Activated naive CD4-positive, alpha-beta T cell treated with anti-CD3 and anti-CD28 coated beads for 36 hours (primary cell): ENCODE measurements around the gene PTCHD4. TPM values are rescaled to one million over a fixed set of nuclear protein-coding genes. Genes with fewer than 3 reads are reported as not detected.
"Not testable (repeated sequence)": the region's sequence is repeated elsewhere in the genome, so short reads cannot be mapped to it uniquely, and the experiment has no call there.

Experiments
- CTCF ChIA-PET: fragments of 350-600 bp; sonication (Branson Sonifier 250); formaldehyde crosslinking; loops from one replicate; lab custom pipeline; 2021; ENCODE audit warnings: antibody characterized with exemption; lab: Charles Lee
- DNase-seq: peaks from one replicate; pipeline ENCODE4 v3.0.0-alpha.2; 2020
- H3K27ac Mint-ChIP-seq: one replicate; pipeline ENCODE4 v1.8.0; 2021; ENCODE audit warnings: mild to moderate bottlenecking, mixed read lengths
- H3K27me3 Mint-ChIP-seq: one replicate; pipeline ENCODE4 v1.8.0; 2021; ENCODE audit warnings: low read depth, mixed read lengths
- H3K36me3 Mint-ChIP-seq: one replicate; pipeline ENCODE4 v1.8.0; 2021; ENCODE audit warnings: low read depth, mixed read lengths
- H3K4me1 Mint-ChIP-seq: one replicate; pipeline ENCODE4 v1.8.0; 2021; ENCODE audit warnings: low read depth, mixed read lengths
- H3K4me3 Mint-ChIP-seq: one replicate; pipeline ENCODE4 v1.8.0; 2021; ENCODE audit warnings: mild to moderate bottlenecking, moderate library complexity, mixed read lengths
- H3K9me3 Mint-ChIP-seq: one replicate; pipeline ENCODE4 v1.8.0; 2021; ENCODE audit warnings: mixed read lengths
- intact Hi-C: fragments of 100-400 bp; cut with micrococcal nuclease; formaldehyde crosslinking; loops from one replicate; pipeline ENCODE4 v1.15.1; 2023
- total RNA-seq, 2 experiments: library from RNA; stranded (reverse); gene quantifications; one replicate each; pipeline ENCODE4 v1.2.3, GENCODE V29; 2021

The PTCHD4 gene
- total RNA-seq, 2 experiments from 2014 or later = not detected

DNA sequence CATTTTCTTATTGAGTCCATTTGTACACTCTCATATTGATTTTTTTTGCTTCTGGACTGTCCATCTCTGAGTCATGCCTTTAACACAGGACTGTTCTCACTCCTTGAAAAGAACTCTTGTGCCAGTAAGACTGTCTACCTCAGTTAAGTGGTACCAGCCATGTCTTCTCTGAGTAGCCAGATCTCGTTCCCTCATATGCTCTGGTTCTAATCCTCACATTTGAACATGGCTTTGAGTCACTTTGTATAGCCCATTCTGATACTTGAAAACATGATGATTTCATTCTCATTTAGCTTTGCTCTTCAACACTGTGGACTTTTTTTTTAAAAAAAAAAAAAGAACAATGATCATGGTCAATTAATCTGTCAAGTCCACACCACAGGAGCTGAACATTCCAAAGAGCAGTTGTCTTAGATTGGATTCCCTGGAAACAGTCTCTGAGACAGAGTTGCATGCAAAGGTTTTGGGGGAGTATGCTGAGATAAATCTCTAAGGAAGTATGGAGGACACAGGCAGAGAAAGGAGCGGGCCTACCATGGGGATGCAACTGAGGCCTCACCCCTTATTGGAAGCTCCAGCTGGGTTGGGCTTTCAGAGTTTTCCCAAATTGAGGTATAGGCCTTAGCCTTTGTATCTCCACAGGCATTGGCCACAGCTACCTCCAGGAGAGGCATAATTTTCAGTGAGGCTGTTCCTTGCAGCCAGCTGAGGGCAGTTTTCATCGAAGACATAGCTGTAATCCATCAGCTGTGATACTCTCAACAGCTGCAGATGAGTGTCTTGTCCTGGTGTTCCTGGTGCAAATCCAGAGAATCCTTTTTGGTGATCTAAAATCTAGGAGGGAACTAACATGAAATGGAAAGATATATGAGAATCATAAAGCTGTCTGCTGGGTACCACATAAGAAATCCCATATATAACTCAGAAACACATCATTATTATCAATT lies 6.0 kb upstream of the PTCHD4 start:
- no peaks in the 10 kb centered on the region for H3K27me3 Mint-ChIP-seq
- intact Hi-C loops = no loop called here
- no peak overlapping the region for H3K27ac Mint-ChIP-seq
- H3K4me3 Mint-ChIP-seq = no peak overlapping the region
- DNase-seq = no peak
- H3K4me1 Mint-ChIP-seq = no peaks in the 10 kb centered on the region
- no peaks in the 10 kb centered on the region for H3K9me3 Mint-ChIP-seq
- CTCF ChIA-PET = interaction anchor here (0.6 kb wide), 1 partner anchor 1672 kb away, joined by 3 read pairs; no protein-coding TSS in a partner anchor
- H3K36me3 Mint-ChIP-seq = no peaks in the 10 kb centered on the region

DNA sequence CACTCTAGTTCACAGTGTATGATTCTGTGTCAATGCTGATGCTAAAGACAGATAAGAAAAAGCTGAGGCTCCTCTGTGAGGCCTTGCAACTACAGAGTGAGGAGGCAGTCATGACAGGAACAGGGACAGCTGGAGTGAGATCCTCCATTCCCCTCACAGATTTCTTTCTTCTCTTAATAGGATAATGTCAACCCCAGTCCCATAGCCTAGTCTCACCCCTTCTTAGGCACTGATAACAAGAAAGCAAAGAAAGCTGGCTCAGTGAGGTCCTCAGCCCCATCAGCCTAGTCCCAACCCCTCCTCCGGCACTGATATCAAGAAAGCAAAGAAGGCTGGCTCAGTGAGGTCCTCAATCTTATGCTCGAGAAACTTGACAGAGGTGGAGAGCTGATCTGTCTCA lies 2.1 kb upstream of the PTCHD4 start:
- Mint-ChIP-seq H3K9me3 (no peaks in the 10 kb centered on the region), H3K27ac (no peak overlapping the region), H3K4me3 (no peak overlapping the region), H3K36me3 (no peaks in the 10 kb centered on the region), H3K27me3 (no peaks in the 10 kb centered on the region), H3K4me1 (no peaks in the 10 kb centered on the region)
- no peak for DNase-seq
- CTCF ChIA-PET = interaction anchor here (0.8 kb wide), 1 partner anchor 166 kb away, joined by 3 read pairs; no protein-coding TSS in a partner anchor
- intact Hi-C loops = no loop called here

- Mint-ChIP-seq H3K27ac (no peak overlapping the region), H3K9me3 (peaks cover 3% of the 10 kb centered on the region), H3K4me3 (no peak overlapping the region), H3K36me3 (no peaks in the 10 kb centered on the region), H3K27me3 (no peaks in the 10 kb centered on the region), H3K4me1 (no peaks in the 10 kb centered on the region)
- no peak for DNase-seq
- CTCF ChIA-PET = no interaction called here
- intact Hi-C loops = no loop called here
These were observed 578 bp upstream of the PTCHD4 start for GRCh38 chr6:48111575-48111974.

- no peaks in the 10 kb centered on the region for H3K4me1 Mint-ChIP-seq
- peaks cover 3% of the 10 kb centered on the region for H3K9me3 Mint-ChIP-seq
- no peaks in the 10 kb centered on the region for H3K36me3 Mint-ChIP-seq
- H3K27ac Mint-ChIP-seq = no peak overlapping the region
- no peaks in the 10 kb centered on the region for H3K27me3 Mint-ChIP-seq
- intact Hi-C loops = no loop called here
- no peak for DNase-seq
- CTCF ChIA-PET = no interaction called here
- no peak overlapping the region for H3K4me3 Mint-ChIP-seq
These were observed 408 bp downstream of the PTCHD4 start for GRCh38 chr6:48110436-48111142.

- Mint-ChIP-seq H3K4me3 (no peak overlapping the region), H3K27ac (no peak overlapping the region), H3K27me3 (no peaks in the 10 kb centered on the region), H3K4me1 (no peaks in the 10 kb centered on the region), H3K36me3 (no peaks in the 10 kb centered on the region), H3K9me3 (peaks cover 7% of the 10 kb centered on the region)
- DNase-seq = no peak
- CTCF ChIA-PET = no interaction called here
- intact Hi-C loops = no loop called here
These were observed 1.1 kb downstream of the PTCHD4 start for GRCh38 chr6:48109944-48110343.

- CTCF ChIA-PET, H3K36me3 Mint-ChIP-seq, DNase-seq, H3K9me3 Mint-ChIP-seq, H3K4me3 Mint-ChIP-seq, H3K4me1 Mint-ChIP-seq, H3K27ac Mint-ChIP-seq, H3K27me3 Mint-ChIP-seq, intact Hi-C loops: not testable (repeated sequence)
These were observed 8.4 kb downstream of the PTCHD4 start for GRCh38 chr6:48102476-48103195.

- H3K9me3 Mint-ChIP-seq = peaks cover 4% of the 10 kb centered on the region
- H3K27me3 Mint-ChIP-seq = no peaks in the 10 kb centered on the region
- intact Hi-C loops = no loop called here
- CTCF ChIA-PET = no interaction called here
- no peaks in the 10 kb centered on the region for H3K4me1 Mint-ChIP-seq
- no peak for DNase-seq
- no peak overlapping the region for H3K27ac Mint-ChIP-seq
- H3K36me3 Mint-ChIP-seq = no peaks in the 10 kb centered on the region
- H3K4me3 Mint-ChIP-seq = no peak overlapping the region
These were observed 9.7 kb downstream of the PTCHD4 start for GRCh38 chr6:48101290-48101689.

DNA sequence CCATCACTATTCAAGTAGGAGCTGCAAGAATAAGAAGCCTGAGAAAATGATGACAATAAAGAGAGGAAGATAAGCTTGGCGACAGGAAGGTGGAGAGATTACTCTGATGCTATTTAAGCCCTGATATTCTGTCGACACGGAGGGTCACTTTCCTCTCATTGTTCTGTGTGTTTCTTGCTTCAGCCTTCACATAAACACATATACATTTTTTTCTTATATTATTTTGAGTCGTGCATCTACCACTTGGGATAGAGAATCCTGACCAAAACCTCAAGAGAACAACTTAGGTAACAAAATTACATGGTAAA lies 10.5 kb downstream of the PTCHD4 start:
- H3K36me3 Mint-ChIP-seq = no peaks in the 10 kb centered on the region
- H3K9me3 Mint-ChIP-seq = peaks cover 4% of the 10 kb centered on the region
- H3K27me3 Mint-ChIP-seq = no peaks in the 10 kb centered on the region
- CTCF ChIA-PET = no interaction called here
- H3K4me3 Mint-ChIP-seq = no peak overlapping the region
- DNase-seq = no peak
- no peaks in the 10 kb centered on the region for H3K4me1 Mint-ChIP-seq
- no peak overlapping the region for H3K27ac Mint-ChIP-seq
- intact Hi-C loops = no loop called here

- intact Hi-C loops = no loop called here
- Mint-ChIP-seq H3K9me3 (no peaks in the 10 kb centered on the region), H3K4me3 (no peak overlapping the region)
These were observed 11.0 kb downstream of the PTCHD4 start for GRCh38 chr6:48099713-48100587.

DNA sequence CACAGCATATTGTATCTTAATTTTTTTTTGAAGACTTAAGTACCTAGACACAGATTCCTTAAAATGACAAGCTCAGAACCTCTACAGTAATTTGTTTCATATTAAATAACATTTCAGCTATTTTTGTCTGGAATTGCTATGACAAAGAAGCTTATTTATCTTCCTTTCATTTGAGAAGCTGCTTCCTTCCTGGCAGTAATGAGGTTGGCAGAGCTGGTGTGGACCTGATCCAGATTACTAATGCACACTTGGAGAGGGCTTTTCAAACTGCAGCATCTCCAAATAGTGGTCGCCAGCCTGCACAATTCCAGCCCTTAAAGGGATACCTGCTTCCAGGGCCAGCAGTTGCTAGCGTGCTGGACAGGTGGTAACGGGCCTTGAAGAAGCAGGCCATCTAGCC lies 12.1 kb downstream of the PTCHD4 start:
- Mint-ChIP-seq H3K9me3 (no peaks in the 10 kb centered on the region), H3K4me1 (no peaks in the 10 kb centered on the region), H3K27ac (no peak overlapping the region), H3K27me3 (no peaks in the 10 kb centered on the region), H3K36me3 (no peaks in the 10 kb centered on the region), H3K4me3 (no peak overlapping the region)
- DNase-seq = no peak
- CTCF ChIA-PET = interaction anchor here (0.6 kb wide), 3 partner anchors 41 to 222 kb away, joined by 3 to 8 read pairs (median 3); no protein-coding TSS in a partner anchor
- intact Hi-C loops = no loop called here

More at GRCh38 chr6:48099713-48100587, 11.0 kb downstream of the PTCHD4 start:
- Mint-ChIP-seq H3K27me3 (no peaks in the 10 kb centered on the region), H3K4me1 (no peaks in the 10 kb centered on the region), H3K36me3 (no peaks in the 10 kb centered on the region), H3K27ac (no peak overlapping the region)
- DNase-seq = no peak
- CTCF ChIA-PET = no interaction called here

DNA sequence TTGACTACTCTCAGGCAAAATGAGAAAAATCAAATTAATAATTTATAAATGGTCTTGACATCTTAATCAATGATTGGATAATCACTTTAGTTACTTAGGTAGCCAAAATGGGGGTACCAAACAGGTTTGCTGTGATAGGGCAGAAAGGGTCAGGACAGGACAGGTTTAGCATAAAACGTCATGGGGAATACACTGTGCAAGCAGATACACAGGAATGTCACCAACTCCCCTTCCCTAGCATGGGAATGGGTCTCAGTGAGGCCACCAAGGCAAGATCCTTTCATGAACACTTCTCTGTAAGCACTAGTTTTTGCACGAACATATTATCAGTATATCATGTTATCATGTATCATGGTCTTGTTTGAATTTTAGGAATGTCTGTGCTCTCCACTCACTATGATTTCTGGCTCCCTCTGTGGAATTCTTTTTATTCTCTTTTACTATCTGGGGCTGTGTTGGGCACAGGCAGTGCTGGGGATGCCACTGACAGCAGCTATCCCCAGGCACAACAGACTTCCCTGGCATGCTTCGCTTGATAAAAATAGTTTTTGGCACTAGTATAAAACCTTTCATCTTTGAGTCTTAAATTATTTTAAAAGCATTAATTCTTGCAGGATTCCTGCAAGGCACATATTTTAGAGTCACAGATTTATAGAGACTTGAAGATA lies 18.3 kb downstream of the PTCHD4 start:
- CTCF ChIA-PET = no interaction called here
- no peaks in the 10 kb centered on the region for H3K4me1 Mint-ChIP-seq
- intact Hi-C loops = no loop called here
- H3K27me3 Mint-ChIP-seq = no peaks in the 10 kb centered on the region
- DNase-seq = no peak
- H3K27ac Mint-ChIP-seq = no peak overlapping the region
- H3K36me3 Mint-ChIP-seq = no peaks in the 10 kb centered on the region
- no peak overlapping the region for H3K4me3 Mint-ChIP-seq
- H3K9me3 Mint-ChIP-seq = no peaks in the 10 kb centered on the region
